Measurements from ENCODE around the gene WAC. TPM values are rescaled to one million over a fixed set of nuclear protein-coding genes. Genes with fewer than 3 reads are reported as not detected.

The WAC gene
- total and polyA plus RNA-seq, 10 of the 15 experiments (the other 5 are each of a cell fraction or from before 2014, with no cell fraction given) = 26.5 to 131 (median 69.4) TPM

DNA sequence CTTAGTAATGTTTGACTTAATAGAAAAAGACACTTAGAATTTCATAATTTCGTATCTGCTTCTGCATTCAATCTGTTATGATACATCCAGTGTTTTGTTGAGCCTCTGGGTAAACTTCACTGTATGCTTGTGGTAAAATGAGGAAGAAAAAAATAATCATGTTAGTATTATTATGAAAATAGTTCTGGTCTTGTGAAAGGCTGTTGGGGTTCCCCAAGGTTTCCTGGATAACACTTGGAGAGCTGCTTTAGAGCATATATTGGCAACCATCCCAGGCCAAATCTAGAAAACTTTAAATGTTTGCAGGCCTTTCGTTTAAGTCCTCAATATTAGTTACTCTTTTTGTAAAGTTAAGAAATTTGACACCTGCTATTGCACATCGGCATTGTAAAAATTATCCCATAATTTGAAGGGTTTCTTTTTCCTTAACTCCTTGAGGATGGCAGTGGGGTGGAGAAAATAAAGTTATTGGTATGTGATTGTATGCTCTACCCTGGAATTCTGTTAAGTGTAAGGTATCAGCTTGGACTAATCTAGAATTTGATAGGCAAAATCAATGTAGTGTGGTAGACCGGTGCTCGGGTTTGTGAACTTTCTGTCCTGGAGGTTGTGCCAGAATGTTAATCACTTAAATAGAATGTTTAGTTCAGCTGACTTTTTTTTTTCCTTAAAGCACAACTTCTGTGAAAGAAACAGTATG is 54.5 kb downstream of the WAC start (continued):
- TF ChIP-seq, protein P1, sequence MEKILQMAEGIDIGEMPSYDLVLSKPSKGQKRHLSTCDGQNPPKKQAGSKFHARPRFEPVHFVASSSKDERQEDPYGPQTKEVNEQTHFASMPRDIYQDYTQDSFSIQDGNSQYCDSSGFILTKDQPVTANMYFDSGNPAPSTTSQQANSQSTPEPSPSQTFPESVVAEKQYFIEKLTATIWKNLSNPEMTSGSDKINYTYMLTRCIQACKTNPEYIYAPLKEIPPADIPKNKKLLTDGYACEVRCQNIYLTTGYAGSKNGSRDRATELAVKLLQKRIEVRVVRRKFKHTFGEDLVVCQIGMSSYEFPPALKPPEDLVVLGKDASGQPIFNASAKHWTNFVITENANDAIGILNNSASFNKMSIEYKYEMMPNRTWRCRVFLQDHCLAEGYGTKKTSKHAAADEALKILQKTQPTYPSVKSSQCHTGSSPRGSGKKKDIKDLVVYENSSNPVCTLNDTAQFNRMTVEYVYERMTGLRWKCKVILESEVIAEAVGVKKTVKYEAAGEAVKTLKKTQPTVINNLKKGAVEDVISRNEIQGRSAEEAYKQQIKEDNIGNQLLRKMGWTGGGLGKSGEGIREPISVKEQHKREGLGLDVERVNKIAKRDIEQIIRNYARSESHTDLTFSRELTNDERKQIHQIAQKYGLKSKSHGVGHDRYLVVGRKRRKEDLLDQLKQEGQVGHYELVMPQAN (conservative IDR thresholded peaks at IDR 0.05) = no peak
- no peak for TF ChIP-seq SIN3A (IDR thresholded peaks at IDR 0.05; ENCODE audit: low read depth, low read length)

DNA sequence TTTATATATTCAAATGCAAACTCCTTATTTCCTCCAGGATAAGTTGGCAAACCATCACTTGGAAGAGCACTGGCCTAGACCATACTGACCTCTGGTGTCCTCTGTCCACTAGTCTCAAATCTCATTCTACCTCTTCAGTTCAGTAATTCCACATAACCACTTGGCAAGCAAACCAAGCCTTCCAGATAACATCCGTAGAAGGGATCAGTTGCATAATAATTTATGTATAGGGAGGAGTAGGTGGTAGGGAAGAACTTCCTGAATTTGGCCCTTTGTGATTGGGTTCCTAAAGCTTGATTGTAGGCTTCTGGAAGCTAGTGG is 55.0 kb downstream of the WAC start:
- Histone ChIP-seq H3K36me3 (ENCODE audit: control insufficient read depth in 2 of 2, insufficient read depth in 2 of 2, low read length in 1 of 2) (peaks cover 7 to 43% of the 10 kb centered on the region in 2 experiments), H2AFZ (ENCODE audit: control insufficient read depth, low read depth, low read length) (no peak overlapping the region), H3K4me2 (ENCODE audit: control insufficient read depth, insufficient read depth) (no peak overlapping the region), H4K20me1 (ENCODE audit: control insufficient read depth, insufficient read depth) (peaks cover 4% of the 10 kb centered on the region; the same call in 1 of the 2 replicates), H3K27me3 (replicated peaks in 1 of 2; ENCODE audit: control insufficient read depth in 2 of 2, insufficient read depth in 2 of 2, low read length in 1 of 2) (no peaks in the 10 kb centered on the region), H3K27ac (ENCODE audit: control insufficient read depth, insufficient read depth) (no peak overlapping the region), H3K9me3 (replicated peaks; ENCODE audit: control insufficient read depth, insufficient read depth, low read length) (no peaks in the 10 kb centered on the region), H3K9ac (ENCODE audit: control insufficient read depth, insufficient read depth, low read length) (no peak overlapping the region), H3K4me1 (ENCODE audit: control insufficient read depth, insufficient read depth, low read length) (no peaks in the 10 kb centered on the region), H3K4me3 (no peak overlapping the region), H3K79me2 (ENCODE audit: control insufficient read depth, insufficient read depth, low read length) (peaks cover 12% of the 10 kb centered on the region)
- SMC1A ChIA-PET (ENCODE audit: uncharacterized antibody, unreplicated experiment) = interaction anchor here (0.8 to 1.8 kb wide), 5 partner anchors 13 to 219 kb away, joined by 3 to 6 read pairs (median 3); no protein-coding TSS in a partner anchor
- in situ Hi-C loops (cut with MboI) (no loop called here), intact Hi-C loops (cut with micrococcal nuclease; ENCODE audit: unreplicated experiment) (no loop called here)
- no TSS peak for BruUV-seq (replicated peaks)
- no peak for ATAC-seq
- TF ChIP-seq ESRRA (IDR thresholded peaks at IDR 0.05; ENCODE audit: low read length) (no peak), PAX5 (IDR thresholded peaks at IDR 0.05; ENCODE audit: borderline replicate concordance, low read depth, low read length) (no peak), TCF3 (IDR thresholded peaks at IDR 0.05; ENCODE audit: borderline replicate concordance, insufficient read depth, low read depth, low read length) (no peak), RAD51 (IDR thresholded peaks at IDR 0.05) (no peak), KDM1A (IDR thresholded peaks at IDR 0.05; ENCODE audit: borderline replicate concordance) (no peak), RFX5 (IDR thresholded peaks at IDR 0.05; ENCODE audit: low read depth, low read length) (no peak), BRCA1 (IDR thresholded peaks at IDR 0.05; ENCODE audit: low read depth, low read length) (no peak)
- DNase-seq (ENCODE audit: low read depth, low spot score) = no peak
- 41% methylated on average over 1 of the region's 1 CpG for WGBS (ENCODE audit: insufficient coverage, insufficient replicate concordance, low lambda C conversion rate, missing lambda C conversion rate)
- RAD21 ChIA-PET (ENCODE audit: unreplicated experiment) = no interaction called here
- POLR2A ChIA-PET = interaction anchor here (1.9 kb wide), 1 partner anchor 13 kb away, joined by 7 read pairs; no protein-coding TSS in a partner anchor
- CTCF ChIA-PET = interaction anchor here (0.9 to 1.5 kb wide), 4 partner anchors 11 to 157 kb away, joined by 3 to 5 read pairs (median 3); no protein-coding TSS in a partner anchor
- no peak for FAIRE-seq
